Suprapubic skin (tissue), 4 donors: ENCODE data around the gene CCL13. TPM values are rescaled to one million over a fixed set of nuclear protein-coding genes. Genes with fewer than 3 reads are reported as not detected.

Experiments
- DNase-seq, 2 donors: peaks; one replicate each; pipeline ENCODE4 v3.0.0-alpha.2; 2019; ENCODE audit warnings: low spot score in 2 of 2
- H3K27ac ChIP-seq: fragments of 200-600 bp; sonication (generic); one replicate; pipeline ENCODE4 v1.5.1; 2019
- H3K27me3 ChIP-seq: fragments of 200-600 bp; sonication (generic); one replicate; pipeline ENCODE4 v1.5.1; 2019
- H3K36me3 ChIP-seq: fragments of 200-600 bp; sonication (generic); one replicate; pipeline ENCODE4 v1.5.1; 2019
- H3K4me1 ChIP-seq: fragments of 200-600 bp; sonication (generic); one replicate; pipeline ENCODE4 v1.5.1; 2019
- H3K4me3 ChIP-seq: fragments of 200-600 bp; sonication (generic); one replicate; pipeline ENCODE4 v1.5.1; 2019; ENCODE audit warnings: mild to moderate bottlenecking
- H3K9me3 ChIP-seq: fragments of 200-600 bp; sonication (generic); one replicate; pipeline ENCODE4 v1.5.1; 2019
- EP300 ChIP-seq: sonication (generic); formaldehyde crosslinking; IDR thresholded peaks from one replicate; pipeline ENCODE4 v1.6.1; 2017; ENCODE audit warnings: antibody characterized with exemption
- POLR2A ChIP-seq, 2 donors: fragments of 450-650 bp; IDR thresholded peaks; one replicate each; pipeline ENCODE4 v1.6.1; 2017; ENCODE audit warnings: antibody characterized with exemption in 2 of 2, mild to moderate bottlenecking in 2 of 2, moderate library complexity in 2 of 2
- POLR2AphosphoS5 ChIP-seq, 3 donors: sonication (generic); formaldehyde crosslinking; IDR thresholded peaks; one replicate each; pipeline ENCODE4 v1.6.1; 2017; ENCODE audit warnings: antibody characterized with exemption in 3 of 3
- WGBS: methylation state at CpG from one replicate; pipeline ENCODE4 v1.1.5; 2018; 5-methylcytosine and 5-hydroxymethylcytosine counted together
- total RNA-seq, 4 donors: library from RNA; depleted of rRNA; stranded (reverse); fragments of >200 nt; gene quantifications; one replicate each; pipeline ENCODE4 v1.1.0, GENCODE V29; 2016
- TF ChIP-seq, protein P1 (sequence below), 2 donors: fragments of 200-600 bp in 1 of 2; fragments of 450-650 bp in 1 of 2; sonication (generic) in 1 of 2; IDR thresholded peaks; one replicate each; pipeline ENCODE4 v1.5.1; 2016 to 2019; ENCODE audit warnings: antibody characterized with exemption in 2 of 2, mild to moderate bottlenecking in 1 of 2, moderate library complexity in 1 of 2

Gene CCL13
- total RNA-seq, 4 donors from 2014 or later = 1.6 TPM; not detected in 3

DNA sequence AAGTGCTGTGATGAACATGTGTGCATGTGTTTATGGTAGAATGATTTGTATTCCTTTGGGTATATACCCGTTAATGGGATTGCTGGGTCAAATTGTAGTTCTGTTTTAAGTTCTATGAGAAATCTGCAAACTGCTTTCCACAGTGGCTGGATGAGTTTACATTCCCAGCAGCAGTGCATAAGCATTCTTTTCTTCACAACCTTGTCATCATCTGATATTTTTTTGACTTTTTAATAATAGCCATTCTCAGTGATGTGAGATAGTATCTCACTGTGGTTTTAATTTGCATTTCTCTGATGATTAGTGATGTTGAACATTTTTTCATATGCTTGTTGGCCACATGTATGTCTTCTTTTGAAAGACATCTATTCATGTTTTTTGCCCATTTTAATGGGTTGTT lies 18.6 kb upstream of the CCL13 start:
- no peak for TF ChIP-seq POLR2A (IDR thresholded peaks at IDR 0.05)
- TF ChIP-seq, protein P1, sequence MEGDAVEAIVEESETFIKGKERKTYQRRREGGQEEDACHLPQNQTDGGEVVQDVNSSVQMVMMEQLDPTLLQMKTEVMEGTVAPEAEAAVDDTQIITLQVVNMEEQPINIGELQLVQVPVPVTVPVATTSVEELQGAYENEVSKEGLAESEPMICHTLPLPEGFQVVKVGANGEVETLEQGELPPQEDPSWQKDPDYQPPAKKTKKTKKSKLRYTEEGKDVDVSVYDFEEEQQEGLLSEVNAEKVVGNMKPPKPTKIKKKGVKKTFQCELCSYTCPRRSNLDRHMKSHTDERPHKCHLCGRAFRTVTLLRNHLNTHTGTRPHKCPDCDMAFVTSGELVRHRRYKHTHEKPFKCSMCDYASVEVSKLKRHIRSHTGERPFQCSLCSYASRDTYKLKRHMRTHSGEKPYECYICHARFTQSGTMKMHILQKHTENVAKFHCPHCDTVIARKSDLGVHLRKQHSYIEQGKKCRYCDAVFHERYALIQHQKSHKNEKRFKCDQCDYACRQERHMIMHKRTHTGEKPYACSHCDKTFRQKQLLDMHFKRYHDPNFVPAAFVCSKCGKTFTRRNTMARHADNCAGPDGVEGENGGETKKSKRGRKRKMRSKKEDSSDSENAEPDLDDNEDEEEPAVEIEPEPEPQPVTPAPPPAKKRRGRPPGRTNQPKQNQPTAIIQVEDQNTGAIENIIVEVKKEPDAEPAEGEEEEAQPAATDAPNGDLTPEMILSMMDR (IDR thresholded peaks at IDR 0.05) = no peak
- no peak for TF ChIP-seq POLR2AphosphoS5 (IDR thresholded peaks at IDR 0.05)
- TF ChIP-seq EP300 = no peak
- Histone ChIP-seq H3K9me3 (no peaks in the 10 kb centered on the region), H3K4me1 (no peaks in the 10 kb centered on the region), H3K27me3 (no peaks in the 10 kb centered on the region), H3K27ac (no peak overlapping the region), H3K4me3 (no peak overlapping the region), H3K36me3 (no peaks in the 10 kb centered on the region)
- DNase-seq = no peak
- 47% methylated on average over 1 of the region's 1 CpG for WGBS

DNA sequence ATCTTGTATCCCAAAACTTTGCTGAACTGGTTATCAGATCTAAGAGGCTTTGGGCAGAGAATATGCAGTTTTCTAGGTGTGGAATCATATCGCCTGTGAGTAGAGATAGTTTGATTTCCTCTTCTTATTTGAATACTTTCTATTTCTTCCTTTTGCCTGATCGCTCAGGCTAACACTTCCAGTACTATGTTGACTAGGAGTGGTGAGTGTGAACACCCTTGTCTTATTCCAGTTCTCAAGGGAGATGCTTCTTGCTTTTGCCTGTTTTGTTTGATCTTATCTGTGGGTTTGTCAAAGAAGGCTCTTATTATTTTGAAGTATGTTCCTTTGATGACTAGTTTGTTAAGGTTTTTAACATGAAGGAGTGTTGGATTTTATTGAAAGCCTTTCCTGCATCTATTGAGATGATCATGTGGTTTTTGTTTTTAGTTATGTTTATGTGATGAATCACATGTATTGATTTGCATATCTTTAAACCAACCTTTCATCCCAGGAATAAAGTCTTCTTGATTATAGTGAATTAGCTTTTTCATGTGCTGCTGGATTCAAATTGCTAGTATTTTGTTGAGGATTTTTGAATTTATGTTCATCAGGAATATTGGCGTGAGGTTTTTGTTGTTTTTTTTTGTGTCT lies 17.0 kb upstream of the CCL13 start:
- 76% methylated on average over 3 of the region's 3 CpGs for WGBS

DNA sequence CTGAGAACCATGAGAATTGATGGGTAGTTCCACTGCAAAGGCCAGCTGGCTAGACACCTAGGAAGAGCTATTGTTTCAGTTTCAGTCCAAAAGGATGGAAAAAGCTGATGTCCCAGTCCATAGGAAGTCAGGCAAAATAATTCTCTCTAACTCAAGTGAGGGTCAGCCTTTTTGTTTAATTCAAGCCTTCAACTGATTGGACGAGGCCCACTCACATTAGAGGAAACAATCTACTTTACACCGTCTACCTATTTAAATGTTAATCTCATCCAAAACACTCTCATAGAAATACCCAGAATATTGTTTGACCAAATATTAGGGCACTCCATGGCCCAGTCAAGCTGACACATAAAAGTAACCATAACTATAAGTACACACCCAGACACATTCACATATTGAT lies 14.4 kb upstream of the CCL13 start:
- H3K27me3 ChIP-seq = no peaks in the 10 kb centered on the region
- H3K4me1 ChIP-seq = no peaks in the 10 kb centered on the region
- no peak for DNase-seq
- no peaks in the 10 kb centered on the region for H3K36me3 ChIP-seq
- no peak for TF ChIP-seq POLR2A (IDR thresholded peaks at IDR 0.05)
- TF ChIP-seq POLR2AphosphoS5 (IDR thresholded peaks at IDR 0.05) = no peak
- TF ChIP-seq, protein P1 (IDR thresholded peaks at IDR 0.05) = no peak
- no peak for TF ChIP-seq EP300
- no peak overlapping the region for H3K27ac ChIP-seq
- 90% methylated on average over 2 of the region's 2 CpGs for WGBS
- H3K4me3 ChIP-seq = no peak overlapping the region
- no peaks in the 10 kb centered on the region for H3K9me3 ChIP-seq

More for the DNA sequence above, 17.0 kb upstream of the CCL13 start:
- Histone ChIP-seq H3K36me3 (no peaks in the 10 kb centered on the region), H3K27me3 (no peaks in the 10 kb centered on the region), H3K9me3 (no peaks in the 10 kb centered on the region), H3K4me3 (no peak overlapping the region), H3K27ac (no peak overlapping the region), H3K4me1 (no peaks in the 10 kb centered on the region)
- no peak for DNase-seq
- TF ChIP-seq, protein P1 (IDR thresholded peaks at IDR 0.05) = no peak
- TF ChIP-seq POLR2A (IDR thresholded peaks at IDR 0.05) (no peak), EP300 (no peak), POLR2AphosphoS5 (IDR thresholded peaks at IDR 0.05) (no peak)

DNA sequence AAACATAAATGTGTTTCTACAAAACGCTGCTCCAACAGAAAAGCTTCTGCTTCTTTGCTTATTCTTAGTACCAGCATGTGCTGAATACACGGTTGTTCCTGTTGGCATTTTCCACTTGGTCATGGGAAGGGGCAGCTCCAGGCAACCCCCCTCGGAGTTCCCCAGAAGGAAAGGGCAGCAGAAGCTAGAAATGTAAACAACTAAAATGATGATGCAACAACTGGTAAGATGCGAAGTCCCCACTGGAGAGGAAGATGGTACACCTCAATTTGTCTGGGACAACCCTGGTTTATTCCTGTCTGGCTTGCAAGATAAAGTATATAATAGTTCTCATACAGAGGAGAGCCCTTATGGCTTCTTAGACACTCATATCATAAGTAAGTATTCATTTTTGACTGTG lies 9.2 kb upstream of the CCL13 start:
- no peaks in the 10 kb centered on the region for H3K9me3 ChIP-seq
- no peak overlapping the region for H3K27ac ChIP-seq
- 72% methylated on average over 4 of the region's 4 CpGs for WGBS
- H3K4me3 ChIP-seq = no peak overlapping the region
- peaks cover 9% of the 10 kb centered on the region for H3K4me1 ChIP-seq
- H3K36me3 ChIP-seq = no peaks in the 10 kb centered on the region
- DNase-seq = no peak
- no peaks in the 10 kb centered on the region for H3K27me3 ChIP-seq
- TF ChIP-seq POLR2AphosphoS5 (IDR thresholded peaks at IDR 0.05) (no peak), POLR2A (IDR thresholded peaks at IDR 0.05) (no peak), EP300 (no peak)
- TF ChIP-seq, protein P1 (IDR thresholded peaks at IDR 0.05) = no peak

DNA sequence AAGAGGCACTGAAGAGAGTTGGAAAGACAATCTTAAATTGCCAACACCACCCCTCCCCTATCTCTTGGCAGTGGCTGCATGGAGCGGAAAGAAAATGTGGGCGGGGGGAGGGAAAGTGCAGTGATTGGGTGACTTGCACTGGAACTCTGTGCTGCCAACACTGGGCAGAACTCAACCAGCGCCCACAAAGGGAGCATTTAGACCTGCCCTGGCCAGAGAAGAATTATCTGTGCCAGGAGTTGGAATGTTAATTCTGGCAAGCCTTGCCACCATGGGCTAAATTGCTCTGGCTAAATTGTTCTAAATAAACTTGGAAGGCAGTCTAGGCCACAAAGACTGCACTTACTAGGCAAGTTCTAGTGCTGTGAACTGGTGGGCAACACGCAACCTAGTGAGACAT lies 6.5 kb upstream of the CCL13 start:
- no peaks in the 10 kb centered on the region for H3K27me3 ChIP-seq
- peaks cover 9% of the 10 kb centered on the region for H3K4me1 ChIP-seq
- no peak for TF ChIP-seq EP300
- TF ChIP-seq POLR2AphosphoS5 (IDR thresholded peaks at IDR 0.05) = no peak
- TF ChIP-seq, protein P1 (IDR thresholded peaks at IDR 0.05) = no peak
- no peak for TF ChIP-seq POLR2A (IDR thresholded peaks at IDR 0.05)
- H3K36me3 ChIP-seq = no peaks in the 10 kb centered on the region
- WGBS = 54% methylated on average over 4 of the region's 4 CpGs
- DNase-seq = no peak
- H3K9me3 ChIP-seq = no peaks in the 10 kb centered on the region
- H3K4me3 ChIP-seq = no peak overlapping the region
- no peak overlapping the region for H3K27ac ChIP-seq
